ENCODE results near the gene APBA3. TPM values are rescaled to one million over a fixed set of nuclear protein-coding genes. Genes with fewer than 3 reads are reported as not detected.

Gene APBA3
- total and polyA plus RNA-seq, 2 experiments from 2014 or later: 17.2 to 31.8 TPM

GRCh38 chr19:3769494-3769893 lies 8.0 kb upstream of the APBA3 start:
- Histone ChIP-seq H3K4me3 (no peak overlapping the region), H3K36me3 (ENCODE audit: insufficient read depth) (no peaks in the 10 kb centered on the region), H4K20me1 (replicated peaks; ENCODE audit: insufficient read depth) (no peaks in the 10 kb centered on the region; the same call in 1 of the 2 replicates), H3K27ac (ENCODE audit: low read depth) (no peak overlapping the region), H2AFZ (no peak overlapping the region), H3K4me1 (ENCODE audit: insufficient read depth) (no peaks in the 10 kb centered on the region), H3K79me2 (replicated peaks; ENCODE audit: insufficient read depth) (no peaks in the 10 kb centered on the region), H3K4me2 (no peak overlapping the region), H3F3A (replicated peaks; ENCODE audit: low read depth) (0 out of 2 replicates have a peak, but pooled peaks cover 4% of the 10 kb centered on the region), H3K9me2 (ENCODE audit: insufficient read depth) (no peaks in the 10 kb centered on the region), H3K27me3 (ENCODE audit: insufficient read depth) (no peaks in the 10 kb centered on the region)
- Mint-ChIP-seq H3K36me3 (ENCODE audit: low read depth) (peaks cover 9% of the 10 kb centered on the region), H3K9me3 (no peaks in the 10 kb centered on the region; the same call in 1 of the 3 replicates), H3K4me1 (peaks cover 8% of the 10 kb centered on the region), H3K27me3 (ENCODE audit: insufficient read depth, low read depth, poor library complexity) (peaks cover 6% of the 10 kb centered on the region), H3K27ac (no peak overlapping the region), H3K4me3 (no peak overlapping the region)
- TF ChIP-seq ZNF114 (CRISPR knock-in tag; IDR thresholded peaks at IDR 0.05) (no peak), CTCF (conservative IDR thresholded peaks at IDR 0.05; ENCODE audit: low read depth in 2 of 2) (peak in 1 of 2 experiments; percentile 35; a peak in 1 of 4 replicates)
- DNase-seq (ENCODE audit: low spot score) (no peak), ATAC-seq (peak; percentile 17)

- H3K9me2 ChIP-seq (ENCODE audit: insufficient read depth): no peaks in the 10 kb centered on the region
- H3K27ac ChIP-seq (ENCODE audit: low read depth): no peak overlapping the region
- 0 out of 2 replicates have a peak, but pooled peaks cover 4% of the 10 kb centered on the region for H3F3A ChIP-seq (replicated peaks; ENCODE audit: low read depth)
- no peak overlapping the region for H3K4me3 Mint-ChIP-seq
- H3K27me3 Mint-ChIP-seq (ENCODE audit: insufficient read depth, low read depth, poor library complexity): peaks cover 4% of the 10 kb centered on the region
- peaks cover 8% of the 10 kb centered on the region for H3K4me1 Mint-ChIP-seq
- no peaks in the 10 kb centered on the region for H3K36me3 ChIP-seq (ENCODE audit: insufficient read depth)
- H4K20me1 ChIP-seq (replicated peaks; ENCODE audit: insufficient read depth): no peaks in the 10 kb centered on the region; the same call in 1 of the 2 replicates
- H3K36me3 Mint-ChIP-seq (ENCODE audit: low read depth): peaks cover 9% of the 10 kb centered on the region
- no peak overlapping the region for H3K4me2 ChIP-seq
- no peak overlapping the region for H3K4me3 ChIP-seq
- no peak overlapping the region for H3K27ac Mint-ChIP-seq
- no peak for ATAC-seq
- 0 out of 2 replicates have a peak, but pooled peaks cover 2% of the 10 kb centered on the region for H3K79me2 ChIP-seq (replicated peaks; ENCODE audit: insufficient read depth)
- H3K4me1 ChIP-seq (ENCODE audit: insufficient read depth): no peaks in the 10 kb centered on the region
- no peaks in the 10 kb centered on the region for H3K27me3 ChIP-seq (ENCODE audit: insufficient read depth)
- H3K9me3 Mint-ChIP-seq: no peaks in the 10 kb centered on the region; the same call in 1 of the 3 replicates
- H2AFZ ChIP-seq: no peak overlapping the region
- no peak for DNase-seq (ENCODE audit: low spot score)
- TF ChIP-seq ZNF114 (CRISPR knock-in tag; IDR thresholded peaks at IDR 0.05): no peak
- TF ChIP-seq ETS1 (IDR thresholded peaks at IDR 0.05): no peak
- no peak for TF ChIP-seq EZH2phosphoT487 (IDR thresholded peaks at IDR 0.05; ENCODE audit: unreplicated experiment)
- TF ChIP-seq REST (IDR thresholded peaks at IDR 0.05; ENCODE audit: unreplicated experiment): no peak
- TF ChIP-seq CTCF (conservative IDR thresholded peaks at IDR 0.05; ENCODE audit: low read depth in 2 of 2): no peak
- TF ChIP-seq CREB1 (CRISPR knock-in tag; IDR thresholded peaks at IDR 0.05; ENCODE audit: low read depth): no peak
- no peak for TF ChIP-seq POLR2AphosphoS5 (IDR thresholded peaks at IDR 0.05; ENCODE audit: low read depth)
Observed at GRCh38 chr19:3768748-3769099, 7.2 kb upstream of the APBA3 start.

All from GM23338 (cell line).